Activated CD8-positive, alpha-beta memory T cell treated with anti-CD3 and anti-CD28 coated beads for 36 hours (primary cell): ENCODE results near the gene CLIC1. TPM values are rescaled to one million over a fixed set of nuclear protein-coding genes. Genes with fewer than 3 reads are reported as not detected.

Experiments
- CTCF ChIA-PET: fragments of 350-600 bp; sonication (Branson Sonifier 250); formaldehyde crosslinking; loops from one replicate; lab custom pipeline; 2021; ENCODE audit warnings: antibody characterized with exemption; lab: Charles Lee
- POLR2A ChIA-PET: fragments of 350-600 bp; sonication (Branson Sonifier 250); formaldehyde crosslinking; loops from one replicate; lab custom pipeline; 2021; ENCODE audit warnings: antibody characterized with exemption; lab: Charles Lee
- total RNA-seq, 2 experiments: library from RNA; stranded (reverse); gene quantifications; one replicate each; pipeline ENCODE4 v1.2.3, GENCODE V29; 2021

The CLIC1 gene
- 100 to 1,000 TPM; 383 to 395 TPM for total RNA-seq

GRCh38 chr6:31736021-31736767 lies at the start of gene CLIC1:
Gene CLIC1, minus strand, starts transcription at chr6:31736530. Its CDS starts 230 bp downstream, at chr6:31736300.
- POLR2A ChIA-PET: interaction anchor here (0.5 kb wide), 1 partner anchor 72 kb away, joined by 3 read pairs; the partner anchor contains the start of gene GPANK1

GRCh38 chr6:31785475-31785874 lies 49.1 kb upstream of the CLIC1 start:
- ChIA-PET CTCF (interaction anchor here (0.6 kb wide), 2 partner anchors 15 to 135 kb away, joined by 3 to 7 read pairs; no protein-coding TSS in a partner anchor), POLR2A (interaction anchor here (0.6 kb wide), 1 partner anchor 112 kb away, joined by 4 read pairs; no protein-coding TSS in a partner anchor)

More at GRCh38 chr6:31736021-31736767, at the start of gene CLIC1:
- CTCF ChIA-PET: interaction anchor here (0.6 to 3.2 kb wide), 7 partner anchors 33 to 759 kb away, joined by 3 to 23 read pairs (median 3); partner anchors contain the start of gene VARS1

DNA sequence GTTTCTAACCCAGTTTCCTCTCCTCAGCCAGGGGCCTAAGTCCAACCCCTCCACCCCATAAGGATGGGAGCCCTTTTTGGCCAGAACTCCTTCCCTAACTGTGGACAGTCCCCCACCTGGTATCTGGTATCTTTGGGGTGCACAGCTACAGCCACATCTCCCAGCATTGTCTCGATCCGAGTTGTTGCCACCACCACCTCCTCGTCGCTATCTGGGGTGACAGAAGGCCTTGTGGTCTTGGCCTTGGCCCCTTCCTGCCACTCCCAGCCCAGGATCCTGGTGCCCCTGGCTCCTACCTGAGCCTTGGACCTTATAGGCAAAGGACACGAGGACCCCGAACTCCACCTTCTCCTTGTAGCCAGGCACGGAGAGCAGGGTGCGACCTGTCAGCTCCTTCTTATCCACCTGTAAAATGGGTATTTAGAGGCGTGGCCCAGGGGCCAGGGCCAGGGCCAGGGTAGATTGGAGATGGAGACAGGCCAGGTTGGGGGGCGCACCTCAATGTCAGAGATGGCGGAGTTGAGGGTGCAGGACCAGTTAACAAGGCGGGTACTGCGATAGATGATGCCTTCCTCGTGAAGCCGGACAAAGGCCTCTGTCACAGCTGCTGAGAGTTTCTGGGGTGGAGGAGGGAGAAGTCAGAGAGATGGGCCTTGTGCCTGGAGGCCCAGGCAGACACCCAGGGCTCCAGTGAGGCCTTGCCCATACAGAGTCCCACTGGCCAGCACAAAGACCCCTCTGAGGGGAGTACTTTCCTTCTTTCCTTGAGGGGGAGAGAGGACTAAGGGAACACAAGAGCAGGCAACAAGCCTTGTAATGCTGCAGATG lies 48.0 kb upstream of the CLIC1 start:
- CTCF ChIA-PET: interaction anchor here (0.6 to 1.0 kb wide), 2 partner anchors 15 to 102 kb away, joined by 3 read pairs; no protein-coding TSS in a partner anchor
- POLR2A ChIA-PET: interaction anchor here (0.7 kb wide), 1 partner anchor 67 kb away, joined by 5 read pairs; no protein-coding TSS in a partner anchor

- POLR2A ChIA-PET: no interaction called here
- CTCF ChIA-PET: interaction anchor here (1.0 kb wide), 1 partner anchor 9 kb away, joined by 4 read pairs; no protein-coding TSS in a partner anchor
These were observed 46.0 kb upstream of the CLIC1 start for GRCh38 chr6:31782126-31782855.

GRCh38 chr6:31781244-31782125 lies 45.2 kb upstream of the CLIC1 start:
- POLR2A ChIA-PET: interaction anchor here (0.5 kb wide), 1 partner anchor 48 kb away, joined by 4 read pairs; no protein-coding TSS in a partner anchor
- CTCF ChIA-PET: interaction anchor here (1.0 kb wide), 3 partner anchors 10 to 79 kb away, joined by 3 to 4 read pairs (median 4); partner anchors contain the start of gene ABHD16A

DNA sequence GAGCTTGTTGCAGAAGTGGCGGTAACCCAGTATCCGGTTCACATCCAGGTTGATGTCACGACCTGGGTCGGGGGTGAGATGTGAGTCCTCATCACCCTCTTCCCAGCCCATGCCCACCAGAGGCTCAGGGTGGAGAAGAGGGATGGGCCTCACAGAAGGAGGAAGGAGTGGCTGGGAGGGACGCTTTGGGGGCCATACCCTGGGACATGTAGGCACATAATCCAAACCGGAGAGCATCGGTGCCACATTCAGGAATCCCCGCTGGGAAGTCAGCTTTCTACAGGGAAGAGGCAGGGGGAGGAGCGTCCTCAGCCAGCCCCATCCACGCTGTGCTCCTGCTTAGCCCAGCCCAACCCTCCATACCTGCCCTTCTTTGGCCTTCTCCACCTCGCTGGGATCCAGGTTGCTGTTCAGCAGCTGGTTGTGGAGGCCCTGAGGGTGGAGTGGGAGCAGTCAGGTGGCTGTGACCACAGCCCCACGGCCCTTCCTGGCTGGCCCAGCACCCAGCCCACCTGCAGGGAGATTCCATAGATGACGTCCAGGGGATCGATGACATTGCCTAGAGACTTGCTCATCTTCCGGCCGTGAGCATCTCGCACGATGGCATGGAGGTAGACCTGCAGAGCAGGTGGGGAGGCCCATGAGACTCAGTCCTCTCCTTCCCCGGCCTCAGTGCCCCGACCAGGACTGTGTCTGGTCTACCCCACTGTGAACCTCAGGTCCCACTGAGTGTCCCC lies 44.3 kb upstream of the CLIC1 start:
- ChIA-PET CTCF (interaction anchor here (1.0 kb wide), 3 partner anchors 11 to 78 kb away, joined by 3 to 4 read pairs (median 4); partner anchors contain the start of gene ABHD16A), POLR2A (interaction anchor here (0.5 kb wide), 1 partner anchor 49 kb away, joined by 4 read pairs; no protein-coding TSS in a partner anchor)

GRCh38 chr6:31779908-31780307 lies 43.6 kb upstream of the CLIC1 start:
- ChIA-PET CTCF (interaction anchor here (1.0 kb wide), 1 partner anchor 77 kb away, joined by 3 read pairs; the partner anchor contains the start of gene ABHD16A), POLR2A (no interaction called here)

- CTCF ChIA-PET: no interaction called here
- POLR2A ChIA-PET: interaction anchor here (0.6 kb wide), 1 partner anchor 10 kb away, joined by 3 read pairs; no protein-coding TSS in a partner anchor
These were observed 42.9 kb upstream of the CLIC1 start for GRCh38 chr6:31778999-31779885.

DNA sequence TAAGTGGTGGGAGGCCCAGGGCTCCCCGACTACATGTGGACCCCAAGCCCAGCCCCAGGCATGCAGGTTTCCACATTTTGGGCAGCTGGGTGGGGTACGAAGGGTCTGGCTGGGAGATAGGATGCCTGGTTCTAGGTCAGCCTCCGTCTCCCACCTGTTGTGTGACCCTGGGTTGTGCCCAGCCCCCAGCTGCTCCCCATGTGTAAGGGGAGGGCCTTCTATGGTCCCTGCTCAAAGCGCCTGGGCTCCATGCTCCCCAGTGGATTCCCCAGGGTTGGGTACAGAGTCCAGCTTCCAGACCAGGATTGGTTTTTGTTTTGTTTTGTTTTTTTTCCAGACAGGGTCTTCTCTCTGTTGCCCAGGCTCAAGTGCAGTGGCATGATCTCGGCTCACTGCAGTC lies 41.9 kb upstream of the CLIC1 start:
- POLR2A ChIA-PET: no interaction called here
- CTCF ChIA-PET: interaction anchor here (1.6 kb wide), 1 partner anchor 13 kb away, joined by 6 read pairs; no protein-coding TSS in a partner anchor

DNA sequence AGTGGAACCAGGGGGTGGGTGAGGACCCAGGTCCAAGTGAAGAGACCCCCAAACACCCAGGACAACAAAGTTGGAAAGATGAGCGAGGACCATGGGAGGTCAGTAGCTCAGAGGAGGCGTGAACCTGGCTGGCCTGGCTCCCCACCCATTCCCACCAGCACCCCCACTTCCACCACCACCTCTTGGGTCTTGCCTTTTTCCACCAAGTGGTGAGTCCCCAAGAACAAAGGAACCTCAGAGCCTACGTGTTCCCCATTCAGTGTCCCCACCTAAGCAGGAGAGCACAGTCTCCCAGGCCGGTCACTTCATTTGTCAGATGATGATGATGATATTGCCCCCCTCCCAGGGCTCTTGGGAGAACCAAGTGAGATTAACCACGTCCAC lies 41.3 kb upstream of the CLIC1 start:
- POLR2A ChIA-PET: interaction anchor here (0.9 to 1.0 kb wide), 2 partner anchors 12 to 29 kb away, joined by 3 to 4 read pairs; partner anchors contain the start of gene LSM2
- CTCF ChIA-PET: interaction anchor here (1.2 to 1.6 kb wide), 2 partner anchors 13 to 55 kb away, joined by 3 to 6 read pairs; no protein-coding TSS in a partner anchor

DNA sequence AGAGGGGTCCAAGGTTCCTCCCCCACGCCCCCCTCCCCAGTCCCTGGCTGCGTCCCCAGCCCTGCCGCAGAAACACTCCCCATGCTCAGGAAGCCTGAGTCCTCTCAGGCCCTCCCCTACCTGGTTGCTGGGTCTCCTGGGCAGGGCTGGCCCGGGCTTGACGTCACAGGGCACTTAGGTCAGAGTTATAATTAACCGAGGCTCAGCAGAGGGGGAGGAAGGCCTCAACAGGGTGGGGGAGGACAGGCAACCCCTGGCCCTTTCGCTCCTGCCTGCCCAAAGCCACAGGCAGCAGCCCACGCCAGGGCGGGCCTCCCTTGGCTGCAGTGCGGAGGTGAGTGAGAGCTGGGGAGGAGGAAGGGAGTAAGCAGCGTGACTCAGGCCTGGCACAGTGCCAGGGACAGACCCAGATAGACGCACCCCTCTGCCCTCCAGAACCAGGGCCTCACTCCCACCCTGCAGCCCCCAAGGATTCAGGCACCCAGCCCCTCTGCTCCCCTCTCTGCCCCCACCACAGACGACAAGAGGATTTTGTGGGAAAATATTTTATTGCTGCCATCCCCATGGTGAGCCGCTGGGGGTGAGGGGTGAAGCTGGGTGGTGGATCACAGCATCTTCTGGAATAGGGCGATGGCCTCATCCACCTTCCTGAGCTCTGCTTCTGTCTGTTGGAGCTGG lies 40.8 kb upstream of the CLIC1 start, which contains the start of gene VWA7:
TSS of gene VWA7 (minus strand) at position 340 of the 678 bp plus-strand sequence. CDS start 549 bp downstream, outside the sequence.
- ChIA-PET POLR2A (interaction anchor here (0.6 to 1.0 kb wide), 3 partner anchors 13 to 273 kb away, joined by 3 to 5 read pairs (median 4); partner anchors contain the start of gene LSM2), CTCF (interaction anchor here (1.2 to 1.6 kb wide), 2 partner anchors 14 to 55 kb away, joined by 3 to 6 read pairs; no protein-coding TSS in a partner anchor)

GRCh38 chr6:31776485-31776988 lies 40.2 kb upstream of the CLIC1 start:
- ChIA-PET CTCF (interaction anchor here (1.2 kb wide), 1 partner anchor 56 kb away, joined by 3 read pairs; no protein-coding TSS in a partner anchor), POLR2A (interaction anchor here (0.6 kb wide), 1 partner anchor 273 kb away, joined by 5 read pairs; no protein-coding TSS in a partner anchor)

- CTCF ChIA-PET: interaction anchor here (0.6 to 0.7 kb wide), 2 partner anchors 46 to 48 kb away, joined by 3 read pairs; no protein-coding TSS in a partner anchor
- POLR2A ChIA-PET: no interaction called here
These were observed 39.5 kb upstream of the CLIC1 start for GRCh38 chr6:31775633-31776484.
